ENCODE results near the gene PIEZO2.

GRCh38 chr18:11105463-11105862, 43.9 kb downstream of the PIEZO2 start:
- TF ChIP-seq EZH2 (IDR thresholded peaks at IDR 0.05; ENCODE audit: low read depth, low read length, severe bottlenecking) (no peak), RAD21 (IDR thresholded peaks at IDR 0.05 in 1 of 2, conservative IDR thresholded peaks at IDR 0.05 in 1 of 2; ENCODE audit: low read depth in 2 of 2, low read length in 2 of 2) (no peak), RFX5 (IDR thresholded peaks at IDR 0.05; ENCODE audit: borderline replicate concordance, low read depth, low read length) (no peak), CEBPB (IDR thresholded peaks at IDR 0.05; ENCODE audit: low read depth, low read length) (no peak), CTCF (IDR thresholded peaks at IDR 0.05; ENCODE audit: control extremely low read depth in 1 of 3, insufficient read depth in 1 of 3, low read depth in 1 of 3, low read length in 3 of 3) (no peak), GTF2F1 (IDR thresholded peaks at IDR 0.05; ENCODE audit: borderline replicate concordance, low read depth, low read length) (no peak), BCL11A (IDR thresholded peaks at IDR 0.05; ENCODE audit: low read depth in 2 of 2, low read length in 2 of 2) (no peak)
